Uterus (tissue), 2 donors: ENCODE measurements around the gene DNAI7.

Experiments
- CTCF ChIP-seq, 4 experiments: fragments of 200-600 bp in 2 of 4; fragments of 450-650 bp in 2 of 4; sonication (generic) in 2 of 4; IDR thresholded peaks; one replicate each; pipeline ENCODE4 v1.5.1; 2016 to 2019; ENCODE audit warnings: antibody characterized with exemption in 4 of 4, mild to moderate bottlenecking in 2 of 4, moderate library complexity in 1 of 4
- POLR2A ChIP-seq, 2 donors: fragments of 450-650 bp; IDR thresholded peaks; one replicate each; pipeline ENCODE4 v1.6.1; 2016; ENCODE audit warnings: antibody characterized with exemption in 2 of 2, mild to moderate bottlenecking in 1 of 2, moderate library complexity in 1 of 2

GRCh38 chr12:25236190-25236589 is 41.2 kb upstream of the DNAI7 start:
- TF ChIP-seq CTCF (IDR thresholded peaks at IDR 0.05) (no peak), POLR2A (IDR thresholded peaks at IDR 0.05) (no peak)
